ENCODE data around the gene XAGE2. TPM values are rescaled to one million over a fixed set of nuclear protein-coding genes. Genes with fewer than 3 reads are reported as not detected.
A peak's percentile ranks its signal among the peaks of the same experiment; 100 is the strongest.

The XAGE2 gene
- total and polyA plus RNA-seq, 9 of the 15 experiments (the other 6 are each of a cell fraction or from before 2014, with no cell fraction given): 0.14 to 0.36 (median 0.21) TPM; not detected in 6

DNA sequence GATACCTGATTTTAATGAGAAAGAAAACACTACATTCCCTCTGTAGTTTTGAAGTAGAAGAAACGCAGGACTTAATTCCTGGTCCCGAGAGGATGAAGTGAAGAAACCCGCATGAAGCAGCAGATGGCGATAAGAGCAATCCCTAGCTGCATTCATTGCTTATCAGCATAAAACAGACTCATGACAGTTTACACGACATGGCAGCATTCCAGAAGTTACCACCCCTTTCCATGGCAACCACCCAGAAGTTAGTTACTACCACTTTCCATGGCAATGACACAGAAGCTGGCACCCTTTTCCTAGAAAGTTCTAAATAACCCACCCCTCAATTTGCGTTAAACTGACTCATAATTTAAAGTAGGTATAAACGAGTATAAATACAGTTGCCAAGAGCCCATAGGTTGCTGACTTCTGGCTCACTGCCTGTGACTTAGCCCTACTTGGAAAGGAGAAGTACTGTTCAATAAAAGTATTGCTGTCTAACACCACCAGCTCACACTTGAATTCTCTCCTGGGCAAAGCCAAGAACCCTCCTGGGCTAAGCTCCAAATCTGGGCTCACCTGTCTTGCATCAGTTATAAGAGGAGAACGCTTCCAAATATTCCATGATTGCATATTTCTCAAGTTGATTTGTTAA lies 5.5 kb upstream of the XAGE2 start (continued):
- TF ChIP-seq ZNF766 (CRISPR knock-in tag; conservative IDR thresholded peaks at IDR 0.05) (peak; percentile 78), PPARD (CRISPR knock-in tag; IDR thresholded peaks at IDR 0.05) (no peak), NRF1 (conservative IDR thresholded peaks at IDR 0.05 in 1 of 2, IDR thresholded peaks at IDR 0.05 in 1 of 2) (no peak), ZNF408 (CRISPR knock-in tag; IDR thresholded peaks at IDR 0.05; ENCODE audit: low read depth) (no peak), SMARCE1 (IDR thresholded peaks at IDR 0.05) (peak; percentile 92), ZNF24 (IDR thresholded peaks at IDR 0.05) (peak; percentile 59; the same call in 1 of the 2 replicates), CREB1 (IDR thresholded peaks at IDR 0.05) (0 out of 2 replicates have a peak, but pooled peaks have one; percentile 17), CREB1 (CRISPR knock-in tag; IDR thresholded peaks at IDR 0.05) (0 out of 2 replicates have a peak, but pooled peaks have one; percentile 18), POLR2A (conservative IDR thresholded peaks at IDR 0.05) (no peak), CBX5 (IDR thresholded peaks at IDR 0.05; ENCODE audit: borderline replicate concordance, low read depth) (no peak), PCBP1 (IDR thresholded peaks at IDR 0.05; ENCODE audit: low read depth, low read length, poor library complexity, severe bottlenecking) (no peak), ZNF174 (CRISPR knock-in tag; IDR thresholded peaks at IDR 0.05) (no peak), CHD2 (IDR thresholded peaks at IDR 0.05; ENCODE audit: low read depth, low read length) (no peak), RAD21 (CRISPR knock-in tag; conservative IDR thresholded peaks at IDR 0.05 in 1 of 2, IDR thresholded peaks at IDR 0.05 in 1 of 2) (peak in 1 of 2 experiments; percentile 28; a peak in 1 of 4 replicates), MECOM (CRISPR knock-in tag; IDR thresholded peaks at IDR 0.05) (no peak), TOE1 (IDR thresholded peaks at IDR 0.05; ENCODE audit: borderline replicate concordance) (0 out of 2 replicates have a peak, but pooled peaks have one; percentile 33), TOE1 (CRISPR knock-in tag; IDR thresholded peaks at IDR 0.05; ENCODE audit: borderline replicate concordance, low read depth) (no peak), BMI1 (IDR thresholded peaks at IDR 0.05; ENCODE audit: low read length) (no peak), TAF15 (IDR thresholded peaks at IDR 0.05; ENCODE audit: low read depth, low read length) (no peak), ZNF583 (CRISPR knock-in tag; IDR thresholded peaks at IDR 0.05) (no peak)
- TF ChIP-seq, protein P1, sequence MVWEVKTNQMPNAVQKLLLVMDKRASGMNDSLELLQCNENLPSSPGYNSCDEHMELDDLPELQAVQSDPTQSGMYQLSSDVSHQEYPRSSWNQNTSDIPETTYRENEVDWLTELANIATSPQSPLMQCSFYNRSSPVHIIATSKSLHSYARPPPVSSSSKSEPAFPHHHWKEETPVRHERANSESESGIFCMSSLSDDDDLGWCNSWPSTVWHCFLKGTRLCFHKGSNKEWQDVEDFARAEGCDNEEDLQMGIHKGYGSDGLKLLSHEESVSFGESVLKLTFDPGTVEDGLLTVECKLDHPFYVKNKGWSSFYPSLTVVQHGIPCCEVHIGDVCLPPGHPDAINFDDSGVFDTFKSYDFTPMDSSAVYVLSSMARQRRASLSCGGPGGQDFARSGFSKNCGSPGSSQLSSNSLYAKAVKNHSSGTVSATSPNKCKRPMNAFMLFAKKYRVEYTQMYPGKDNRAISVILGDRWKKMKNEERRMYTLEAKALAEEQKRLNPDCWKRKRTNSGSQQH (CRISPR knock-in tag; IDR thresholded peaks at IDR 0.05): no peak
- TF ChIP-seq, protein P2, sequence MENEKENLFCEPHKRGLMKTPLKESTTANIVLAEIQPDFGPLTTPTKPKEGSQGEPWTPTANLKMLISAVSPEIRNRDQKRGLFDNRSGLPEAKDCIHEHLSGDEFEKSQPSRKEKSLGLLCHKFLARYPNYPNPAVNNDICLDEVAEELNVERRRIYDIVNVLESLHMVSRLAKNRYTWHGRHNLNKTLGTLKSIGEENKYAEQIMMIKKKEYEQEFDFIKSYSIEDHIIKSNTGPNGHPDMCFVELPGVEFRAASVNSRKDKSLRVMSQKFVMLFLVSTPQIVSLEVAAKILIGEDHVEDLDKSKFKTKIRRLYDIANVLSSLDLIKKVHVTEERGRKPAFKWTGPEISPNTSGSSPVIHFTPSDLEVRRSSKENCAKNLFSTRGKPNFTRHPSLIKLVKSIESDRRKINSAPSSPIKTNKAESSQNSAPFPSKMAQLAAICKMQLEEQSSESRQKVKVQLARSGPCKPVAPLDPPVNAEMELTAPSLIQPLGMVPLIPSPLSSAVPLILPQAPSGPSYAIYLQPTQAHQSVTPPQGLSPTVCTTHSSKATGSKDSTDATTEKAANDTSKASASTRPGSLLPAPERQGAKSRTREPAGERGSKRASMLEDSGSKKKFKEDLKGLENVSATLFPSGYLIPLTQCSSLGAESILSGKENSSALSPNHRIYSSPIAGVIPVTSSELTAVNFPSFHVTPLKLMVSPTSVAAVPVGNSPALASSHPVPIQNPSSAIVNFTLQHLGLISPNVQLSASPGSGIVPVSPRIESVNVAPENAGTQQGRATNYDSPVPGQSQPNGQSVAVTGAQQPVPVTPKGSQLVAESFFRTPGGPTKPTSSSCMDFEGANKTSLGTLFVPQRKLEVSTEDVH (IDR thresholded peaks at IDR 0.05; ENCODE audit: low read depth, partially characterized antibody): no peak
- TF ChIP-seq, protein P3, sequence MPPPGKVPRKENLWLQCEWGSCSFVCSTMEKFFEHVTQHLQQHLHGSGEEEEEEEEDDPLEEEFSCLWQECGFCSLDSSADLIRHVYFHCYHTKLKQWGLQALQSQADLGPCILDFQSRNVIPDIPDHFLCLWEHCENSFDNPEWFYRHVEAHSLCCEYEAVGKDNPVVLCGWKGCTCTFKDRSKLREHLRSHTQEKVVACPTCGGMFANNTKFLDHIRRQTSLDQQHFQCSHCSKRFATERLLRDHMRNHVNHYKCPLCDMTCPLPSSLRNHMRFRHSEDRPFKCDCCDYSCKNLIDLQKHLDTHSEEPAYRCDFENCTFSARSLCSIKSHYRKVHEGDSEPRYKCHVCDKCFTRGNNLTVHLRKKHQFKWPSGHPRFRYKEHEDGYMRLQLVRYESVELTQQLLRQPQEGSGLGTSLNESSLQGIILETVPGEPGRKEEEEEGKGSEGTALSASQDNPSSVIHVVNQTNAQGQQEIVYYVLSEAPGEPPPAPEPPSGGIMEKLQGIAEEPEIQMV (tag; conservative IDR thresholded peaks at IDR 0.05; ENCODE audit: low read depth): no peak
- TF ChIP-seq, protein P4, sequence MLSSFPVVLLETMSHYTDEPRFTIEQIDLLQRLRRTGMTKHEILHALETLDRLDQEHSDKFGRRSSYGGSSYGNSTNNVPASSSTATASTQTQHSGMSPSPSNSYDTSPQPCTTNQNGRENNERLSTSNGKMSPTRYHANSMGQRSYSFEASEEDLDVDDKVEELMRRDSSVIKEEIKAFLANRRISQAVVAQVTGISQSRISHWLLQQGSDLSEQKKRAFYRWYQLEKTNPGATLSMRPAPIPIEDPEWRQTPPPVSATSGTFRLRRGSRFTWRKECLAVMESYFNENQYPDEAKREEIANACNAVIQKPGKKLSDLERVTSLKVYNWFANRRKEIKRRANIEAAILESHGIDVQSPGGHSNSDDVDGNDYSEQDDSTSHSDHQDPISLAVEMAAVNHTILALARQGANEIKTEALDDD (IDR thresholded peaks at IDR 0.05): peak; percentile 63
